Measurements from ENCODE around the gene TNFRSF18. TPM values are rescaled to one million over a fixed set of nuclear protein-coding genes. Genes with fewer than 3 reads are reported as not detected.

The TNFRSF18 gene
- total RNA-seq, 2 donors from 2014 or later, result 0.95 to 1.7 TPM

GRCh38 chr1:1218524-1219200 is 12.3 kb upstream of the TNFRSF18 start:
- no peaks in the 10 kb centered on the region for H3K4me1 Mint-ChIP-seq
- 96% methylated on average over 16 to 36 of the region's 36 CpGs for WGBS, 2 experiments (ENCODE audit: insufficient coverage in 1 of 2, insufficient read length in 1 of 2)
- Histone ChIP-seq H3K27me3 (ENCODE audit: control insufficient read depth, insufficient read depth, low read length, poor library complexity, severe bottlenecking) (no peaks in the 10 kb centered on the region), H3K27ac (ENCODE audit: low read depth, low read length) (no peak overlapping the region), H3K9ac (ENCODE audit: extremely low read depth, low read length, poor library complexity, severe bottlenecking) (no peak overlapping the region), H3K9me3 (ENCODE audit: control insufficient read depth, low read length) (no peaks in the 10 kb centered on the region), H3K4me1 (ENCODE audit: control insufficient read depth, insufficient read depth, low read length) (no peaks in the 10 kb centered on the region), H3K4me3 (ENCODE audit: low read length) (no peak overlapping the region), H3K36me3 (ENCODE audit: control insufficient read depth, insufficient read depth, low read length) (peaks cover 32% of the 10 kb centered on the region)
- no peak overlapping the region for H3K27ac Mint-ChIP-seq
- H3K36me3 Mint-ChIP-seq (ENCODE audit: low read depth), result peaks cover 34% of the 10 kb centered on the region
- H3K9me3 Mint-ChIP-seq, result no peaks in the 10 kb centered on the region
- H3K27me3 Mint-ChIP-seq (ENCODE audit: insufficient read depth), result no peaks in the 10 kb centered on the region
- TF ChIP-seq CTCF (conservative IDR thresholded peaks at IDR 0.05), result no peak
- H3K4me3 Mint-ChIP-seq, result no peak overlapping the region
- DNase-seq, result no peak

- DNase-seq, result peak; percentile 80
- Histone ChIP-seq H3K4me1 (ENCODE audit: control insufficient read depth, insufficient read depth, low read length) (no peaks in the 10 kb centered on the region), H3K4me3 (ENCODE audit: low read length) (no peak overlapping the region), H3K27me3 (ENCODE audit: control insufficient read depth, insufficient read depth, low read length, poor library complexity, severe bottlenecking) (no peaks in the 10 kb centered on the region), H3K9me3 (ENCODE audit: control insufficient read depth, low read length) (no peaks in the 10 kb centered on the region), H3K36me3 (ENCODE audit: control insufficient read depth, insufficient read depth, low read length) (peaks cover 28% of the 10 kb centered on the region), H3K9ac (ENCODE audit: extremely low read depth, low read length, poor library complexity, severe bottlenecking) (no peak overlapping the region), H3K27ac (ENCODE audit: low read depth, low read length) (no peak overlapping the region)
- no peak overlapping the region for H3K27ac Mint-ChIP-seq
- WGBS, 2 experiments (ENCODE audit: insufficient coverage in 1 of 2, insufficient read length in 1 of 2), result 93 to 94% methylated on average over 47 to 52 of the region's 52 CpGs
- H3K36me3 Mint-ChIP-seq (ENCODE audit: low read depth), result peaks cover 28% of the 10 kb centered on the region
- H3K4me1 Mint-ChIP-seq, result no peaks in the 10 kb centered on the region
- H3K4me3 Mint-ChIP-seq, result no peak overlapping the region
- H3K27me3 Mint-ChIP-seq (ENCODE audit: insufficient read depth), result no peaks in the 10 kb centered on the region
- H3K9me3 Mint-ChIP-seq, result no peaks in the 10 kb centered on the region
- TF ChIP-seq CTCF (conservative IDR thresholded peaks at IDR 0.05), result no peak
These were observed 11.5 kb upstream of the TNFRSF18 start for GRCh38 chr1:1217621-1218523.

GRCh38 chr1:1216770-1217620 is 10.6 kb upstream of the TNFRSF18 start:
- Mint-ChIP-seq H3K4me1 (no peaks in the 10 kb centered on the region), H3K4me3 (no peak overlapping the region)
- TF ChIP-seq CTCF (conservative IDR thresholded peaks at IDR 0.05), result no peak

More at GRCh38 chr1:1216770-1217620, 10.6 kb upstream of the TNFRSF18 start:
- no peaks in the 10 kb centered on the region for H3K4me1 ChIP-seq (ENCODE audit: control insufficient read depth, insufficient read depth, low read length)
- peaks cover 25% of the 10 kb centered on the region for H3K36me3 Mint-ChIP-seq (ENCODE audit: low read depth)
- no peaks in the 10 kb centered on the region for H3K9me3 Mint-ChIP-seq
- no peaks in the 10 kb centered on the region for H3K9me3 ChIP-seq (ENCODE audit: control insufficient read depth, low read length)
- 96 to 97% methylated on average over 54 to 74 of the region's 74 CpGs for WGBS, 2 experiments (ENCODE audit: insufficient coverage in 1 of 2, insufficient read length in 1 of 2)
- H3K27ac ChIP-seq (ENCODE audit: low read depth, low read length), result no peak overlapping the region
- peaks cover 21% of the 10 kb centered on the region for H3K36me3 ChIP-seq (ENCODE audit: control insufficient read depth, insufficient read depth, low read length)
- peak overlapping the region; percentile 48 for H3K27ac Mint-ChIP-seq
- H3K27me3 ChIP-seq (ENCODE audit: control insufficient read depth, insufficient read depth, low read length, poor library complexity, severe bottlenecking), result no peaks in the 10 kb centered on the region
- no peak overlapping the region for H3K4me3 ChIP-seq (ENCODE audit: low read length)
- H3K9ac ChIP-seq (ENCODE audit: extremely low read depth, low read length, poor library complexity, severe bottlenecking), result no peak overlapping the region
- no peak for DNase-seq
- no peaks in the 10 kb centered on the region for H3K27me3 Mint-ChIP-seq (ENCODE audit: insufficient read depth)
